NCI-H128 (cell line): ENCODE data around the gene CCDC86.

ENCODE experiments used
- DNase-seq: peaks from one replicate; lab custom pipeline; 2025; ENCODE audit not compliant: unreplicated experiment; lab: John Stamatoyannopoulos, UW

The CCDC86 gene

DNA sequence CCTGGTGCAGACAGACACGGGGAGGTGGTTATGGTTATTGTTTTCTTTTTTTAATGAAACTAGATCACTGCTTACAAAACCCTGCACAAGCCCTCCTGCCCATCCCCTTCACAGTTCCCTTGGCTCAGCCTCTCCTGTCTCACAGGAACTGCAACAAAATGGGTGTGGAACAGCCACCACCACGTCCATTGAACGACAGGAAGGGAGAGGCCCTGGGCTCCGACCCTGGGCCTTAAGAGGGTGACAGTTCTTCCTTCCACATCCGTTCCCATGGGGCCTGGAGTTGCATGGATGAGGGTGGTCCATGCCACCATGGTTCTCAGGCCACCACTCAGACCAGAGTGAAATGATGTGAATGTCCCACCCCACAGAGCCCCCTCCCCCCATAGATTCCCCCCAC is 48.8 kb downstream of the CCDC86 start:
- no peak for DNase-seq

DNA sequence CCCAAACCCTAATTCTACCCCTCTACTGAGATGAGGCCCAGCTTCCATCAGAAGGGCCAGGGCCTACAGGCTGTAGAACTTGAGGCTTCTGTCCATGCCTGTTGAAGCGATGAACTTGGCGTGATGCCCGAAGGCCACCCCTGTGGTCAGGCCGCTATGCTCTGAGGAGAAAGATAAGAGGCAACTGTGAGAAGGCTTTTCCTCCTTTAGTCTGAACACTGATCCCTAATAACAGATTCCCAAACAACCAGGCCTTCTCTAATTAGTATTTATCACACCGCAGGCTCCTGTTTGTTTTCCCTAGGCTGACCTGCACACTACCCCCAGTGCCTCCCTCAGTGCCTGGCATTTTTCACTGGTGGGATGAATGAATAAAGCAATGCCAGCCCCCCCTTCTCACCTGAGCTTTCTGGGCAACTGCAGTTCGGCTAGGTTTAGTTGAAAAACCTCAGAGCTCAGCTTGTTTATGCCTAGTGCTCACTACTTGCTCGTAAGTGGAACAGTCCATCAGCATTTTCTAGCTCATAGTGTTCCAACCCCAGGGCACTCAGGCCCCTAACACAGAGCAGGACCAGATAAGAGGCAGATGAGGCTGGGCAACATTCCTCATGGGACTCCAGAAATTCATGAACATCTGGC is 49.3 kb downstream of the CCDC86 start:
- DNase-seq, result no peak

DNA sequence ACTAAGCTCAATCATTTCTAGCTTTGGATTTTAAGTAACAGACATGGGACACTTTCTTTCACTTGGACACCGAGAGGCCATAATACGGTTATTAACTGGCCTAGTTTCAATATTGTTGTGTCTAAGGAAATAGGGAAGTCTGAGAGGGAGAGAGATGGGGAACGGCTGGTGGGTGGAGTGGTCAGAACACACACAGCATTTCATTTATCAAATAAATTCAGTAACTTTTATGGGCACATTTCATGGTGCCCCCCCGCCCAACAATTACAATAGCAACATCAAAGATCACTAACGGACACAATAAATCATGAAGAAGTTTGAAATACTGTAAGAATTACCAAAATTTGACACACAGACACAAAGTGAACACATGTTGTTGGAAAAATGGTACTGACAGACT is 53.8 kb downstream of the CCDC86 start:
- no peak for DNase-seq

DNA sequence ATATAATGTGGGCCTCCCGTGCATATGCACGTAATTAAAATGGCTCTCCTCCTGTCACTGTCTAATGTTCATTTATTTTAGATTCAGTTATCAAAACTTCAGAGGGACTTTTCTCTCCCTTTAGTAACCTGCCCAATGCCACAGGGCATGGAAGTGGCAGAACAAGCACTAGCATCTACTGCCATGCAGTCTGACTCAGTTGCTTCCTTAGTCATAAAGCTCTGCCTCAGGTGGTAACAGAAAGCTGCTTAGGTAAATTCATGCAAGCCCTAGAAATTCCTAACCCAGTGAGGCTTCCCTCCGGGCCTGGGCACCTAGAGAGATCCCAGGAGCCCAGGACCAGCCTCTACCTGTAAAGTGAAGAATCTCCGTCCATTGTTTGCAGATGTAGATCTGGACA is 55.6 kb downstream of the CCDC86 start:
- no peak for DNase-seq

DNA sequence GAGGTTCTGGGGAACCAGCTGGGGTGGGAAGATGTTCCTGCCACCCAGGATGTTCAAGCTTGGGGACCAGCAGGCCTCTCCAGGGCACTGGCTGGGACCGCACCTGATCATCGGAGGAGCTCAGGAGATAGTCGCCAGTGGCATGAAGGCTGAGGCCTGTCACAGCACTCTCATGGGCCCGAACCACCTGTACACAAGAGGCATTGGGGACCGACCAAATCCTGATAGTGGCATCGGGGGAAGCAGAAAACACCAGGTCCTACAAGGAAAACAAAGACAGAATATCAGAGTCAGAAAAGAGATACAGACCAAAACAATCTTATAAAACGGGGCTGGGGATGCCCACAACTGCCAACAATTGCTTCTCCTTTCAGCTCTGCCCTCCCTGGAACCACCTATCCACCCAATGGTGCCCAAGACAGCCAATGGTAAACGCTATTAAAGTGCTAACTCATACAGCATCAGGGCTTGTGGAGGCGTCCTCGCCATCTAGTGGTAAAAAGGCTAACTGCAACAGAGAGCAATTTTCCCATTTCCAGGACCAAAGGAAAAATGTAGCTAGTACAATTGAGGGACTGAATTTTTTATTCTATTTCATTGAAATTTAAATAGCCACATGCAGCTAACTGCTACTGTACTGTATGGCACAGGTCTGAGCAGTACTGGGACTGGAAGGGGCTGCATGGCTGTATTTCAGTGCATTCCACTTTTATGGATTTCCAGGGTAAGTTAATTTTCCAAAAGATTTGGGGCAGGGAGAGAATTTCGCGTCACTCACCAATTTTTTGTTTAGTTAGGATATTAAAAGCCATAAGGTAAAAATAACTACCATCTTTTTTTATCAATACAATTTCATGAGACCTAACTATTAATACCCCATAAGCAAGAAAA is 57.4 kb downstream of the CCDC86 start:
- no peak for DNase-seq

DNA sequence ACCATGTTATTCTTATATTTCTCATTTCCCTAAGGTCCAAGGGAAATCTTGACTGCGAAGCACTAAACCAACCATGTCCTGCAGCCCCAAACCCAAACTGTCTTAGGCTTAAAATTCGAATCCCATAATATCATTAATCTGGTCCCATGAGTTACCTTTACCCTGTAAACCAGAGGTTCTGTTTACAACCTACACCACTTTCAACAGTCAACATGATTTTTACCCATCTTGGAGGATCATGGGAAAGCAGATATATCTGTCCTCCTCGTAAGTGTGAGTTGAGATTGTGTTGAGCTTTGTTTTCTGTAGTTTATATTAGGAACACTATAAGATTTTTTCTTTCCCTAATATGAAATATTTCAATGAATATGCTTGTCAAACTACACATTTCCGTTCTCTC is 58.1 kb downstream of the CCDC86 start:
- no peak for DNase-seq
